HFF-Myc (cell line): Measurements from ENCODE around the gene NAV2.

Experiments used
- DNase-seq: peaks from one replicate; pipeline ENCODE4 v3.0.0-alpha.2; 2011; ENCODE audit warnings: low read depth; ENCODE audit errors: extremely low read depth
- H3K4me3 ChIP-seq: replicated peaks from 2 replicates; pipeline ENCODE4 v1.5.1; 2011; ENCODE audit warnings: low read depth, mild to moderate bottlenecking, control low read depth, low read length
- TF ChIP-seq, protein P1 (sequence below): IDR thresholded peaks from 2 replicates; pipeline ENCODE4 v1.5.1; 2012; ENCODE audit warnings: mild to moderate bottlenecking, low read depth, low read length, control low read depth; ENCODE audit errors: missing control alignments

Gene NAV2

DNA sequence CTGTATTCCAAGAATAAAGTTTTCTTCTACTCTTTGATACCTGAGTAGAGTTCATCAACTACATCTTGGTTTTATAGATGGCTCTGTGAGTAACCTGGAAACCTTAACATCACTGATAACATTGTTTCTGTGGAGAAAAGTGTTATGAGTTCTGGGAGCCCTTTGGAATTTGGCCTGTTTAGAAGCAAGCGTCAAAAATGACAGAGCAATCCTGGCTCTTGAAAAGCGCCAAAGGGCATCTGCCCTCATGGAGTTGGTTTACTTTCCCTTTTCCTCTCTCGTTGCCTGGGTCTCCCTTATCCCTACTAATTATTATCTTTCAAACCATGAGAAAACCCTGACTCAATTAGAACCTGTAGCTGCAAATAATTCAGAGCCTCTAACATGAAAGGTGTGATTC, 307.6 kb downstream of the NAV2 start:
- TF ChIP-seq, protein P1, sequence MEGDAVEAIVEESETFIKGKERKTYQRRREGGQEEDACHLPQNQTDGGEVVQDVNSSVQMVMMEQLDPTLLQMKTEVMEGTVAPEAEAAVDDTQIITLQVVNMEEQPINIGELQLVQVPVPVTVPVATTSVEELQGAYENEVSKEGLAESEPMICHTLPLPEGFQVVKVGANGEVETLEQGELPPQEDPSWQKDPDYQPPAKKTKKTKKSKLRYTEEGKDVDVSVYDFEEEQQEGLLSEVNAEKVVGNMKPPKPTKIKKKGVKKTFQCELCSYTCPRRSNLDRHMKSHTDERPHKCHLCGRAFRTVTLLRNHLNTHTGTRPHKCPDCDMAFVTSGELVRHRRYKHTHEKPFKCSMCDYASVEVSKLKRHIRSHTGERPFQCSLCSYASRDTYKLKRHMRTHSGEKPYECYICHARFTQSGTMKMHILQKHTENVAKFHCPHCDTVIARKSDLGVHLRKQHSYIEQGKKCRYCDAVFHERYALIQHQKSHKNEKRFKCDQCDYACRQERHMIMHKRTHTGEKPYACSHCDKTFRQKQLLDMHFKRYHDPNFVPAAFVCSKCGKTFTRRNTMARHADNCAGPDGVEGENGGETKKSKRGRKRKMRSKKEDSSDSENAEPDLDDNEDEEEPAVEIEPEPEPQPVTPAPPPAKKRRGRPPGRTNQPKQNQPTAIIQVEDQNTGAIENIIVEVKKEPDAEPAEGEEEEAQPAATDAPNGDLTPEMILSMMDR = no peak
- H3K4me3 ChIP-seq = no peak overlapping the region
- no peak for DNase-seq

DNA sequence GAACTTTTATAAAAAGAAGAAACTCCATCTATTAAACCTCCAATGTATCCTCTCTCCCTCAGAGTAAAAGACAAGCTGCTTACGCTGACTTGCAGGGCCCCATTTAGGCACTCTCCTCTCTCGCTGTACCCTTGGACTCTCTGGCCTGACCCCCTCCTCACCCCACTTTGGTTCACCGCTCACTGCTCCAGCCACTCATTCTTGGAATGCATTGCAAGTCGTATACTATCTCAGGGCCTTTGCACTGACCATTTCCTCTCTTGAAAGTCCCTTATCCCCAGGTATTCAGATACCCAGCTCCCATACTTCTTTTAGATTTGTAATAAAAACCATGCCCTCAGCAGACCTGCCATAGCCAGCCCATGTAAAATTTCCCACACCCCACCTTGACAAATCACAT, 308.1 kb downstream of the NAV2 start:
- H3K4me3 ChIP-seq = no peak overlapping the region
- DNase-seq = no peak
- TF ChIP-seq, protein P1 = no peak

DNA sequence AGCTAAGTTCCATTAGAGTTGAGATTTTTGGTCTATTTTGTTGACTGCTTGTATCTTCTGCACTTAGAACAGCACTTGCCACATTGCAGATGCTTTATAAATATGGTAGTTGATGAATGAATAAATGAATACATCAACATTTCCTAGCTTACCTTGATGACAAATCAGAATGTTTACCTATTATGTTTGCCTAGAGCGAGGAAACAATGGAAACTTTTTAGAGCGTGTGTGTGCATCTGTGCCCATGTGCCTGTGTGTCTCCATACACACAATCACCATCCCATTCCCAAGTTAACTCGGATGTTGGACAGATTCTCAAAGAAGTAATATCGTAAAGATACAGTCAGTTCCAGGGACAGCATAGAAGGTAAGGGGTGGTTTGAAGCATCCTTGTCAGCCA, 308.6 kb downstream of the NAV2 start:
- TF ChIP-seq, protein P1 = no peak
- no peak for DNase-seq
- H3K4me3 ChIP-seq = no peak overlapping the region

DNA sequence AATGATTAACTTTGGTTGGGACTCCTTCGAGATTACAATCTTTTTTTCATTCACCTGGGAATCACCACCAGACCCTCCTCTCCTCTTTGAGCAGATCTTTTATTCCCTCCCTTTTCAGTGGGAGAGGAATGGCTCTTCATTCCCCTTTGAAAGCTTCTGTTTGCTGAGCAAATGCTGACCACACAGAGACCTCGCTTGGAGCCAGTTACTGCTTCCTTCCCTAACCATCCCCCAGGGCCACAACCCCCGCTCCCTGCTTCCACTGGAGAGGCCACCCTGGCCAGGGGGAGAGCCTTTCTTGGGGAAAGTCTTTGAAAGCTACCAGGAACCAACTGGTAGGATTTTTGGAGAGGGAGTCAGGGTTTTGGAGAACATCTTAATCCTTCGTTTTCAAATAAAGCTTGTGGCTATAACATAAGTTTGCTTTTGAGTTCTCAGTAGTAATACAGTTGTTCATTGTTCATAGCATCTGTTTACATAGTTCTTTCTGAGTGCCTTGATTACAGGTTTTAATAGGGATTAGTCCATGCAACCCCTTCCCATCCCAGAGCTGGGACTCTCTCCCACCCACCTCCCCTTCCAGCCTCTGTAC, 309.2 kb downstream of the NAV2 start:
- DNase-seq = no peak
- TF ChIP-seq, protein P1 = no peak
- no peak overlapping the region for H3K4me3 ChIP-seq

DNA sequence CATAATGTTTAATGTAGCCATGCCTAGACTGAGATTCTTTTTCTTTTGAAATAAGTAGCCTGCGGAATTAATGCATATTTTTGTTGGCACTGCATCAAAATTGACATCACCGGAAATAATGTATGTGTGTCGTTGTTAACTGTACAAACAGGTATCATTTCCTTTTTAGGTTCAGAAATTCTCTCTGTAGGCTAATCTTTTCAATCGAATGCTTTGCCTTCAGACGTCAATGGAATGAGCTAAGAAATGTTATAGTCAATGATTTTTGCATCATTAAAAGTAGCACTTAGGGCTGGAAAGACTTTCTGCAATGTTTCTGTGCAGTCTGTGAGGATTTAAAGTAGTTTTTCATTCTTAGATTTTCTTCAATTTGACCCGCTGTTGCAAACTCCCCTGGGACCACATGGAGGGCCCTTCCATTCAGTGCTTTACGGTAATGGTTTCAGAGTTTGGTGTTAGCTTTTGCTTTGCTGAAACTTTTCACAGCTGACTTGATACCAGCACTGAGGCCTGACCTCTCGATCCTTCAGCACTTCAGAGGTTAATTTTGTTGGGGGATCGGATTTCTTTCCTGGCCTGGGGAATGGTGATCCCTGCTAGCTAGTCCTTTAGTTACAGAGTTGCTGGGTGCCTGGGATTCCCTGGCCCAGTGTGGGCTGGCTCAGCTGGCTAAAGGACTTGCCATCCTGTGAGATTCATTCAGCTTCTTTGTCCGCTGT, 309.9 kb downstream of the NAV2 start:
- no peak overlapping the region for H3K4me3 ChIP-seq
- TF ChIP-seq, protein P1 = no peak
- DNase-seq = no peak

DNA sequence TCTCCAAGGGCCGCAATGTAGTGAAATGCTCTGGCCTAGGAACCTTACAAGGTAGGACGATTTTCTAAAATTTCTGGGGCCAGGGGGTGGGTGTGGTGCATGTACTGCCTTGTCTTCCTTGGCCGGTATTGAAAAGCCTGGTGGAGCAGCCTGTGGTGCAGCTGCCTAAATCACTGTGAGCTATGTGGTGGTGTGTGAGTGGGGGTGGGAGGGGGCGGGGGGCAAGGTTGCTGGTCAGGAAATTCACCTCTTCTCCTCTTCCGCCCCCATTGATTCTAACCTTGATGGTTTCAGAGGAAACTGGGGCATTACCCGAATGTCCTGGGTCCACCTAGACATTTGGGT, 310.4 kb downstream of the NAV2 start:
- no peak for DNase-seq
- no peak overlapping the region for H3K4me3 ChIP-seq
- TF ChIP-seq, protein P1 = no peak
